Transverse colon (tissue), 4 donors: ENCODE data around the gene FAM110A. TPM values are rescaled to one million over a fixed set of nuclear protein-coding genes. Genes with fewer than 3 reads are reported as not detected.

Experiments
- DNase-seq: peaks from one replicate; pipeline ENCODE4 v3.0.0-alpha.2; 2019
- H3K27ac ChIP-seq, 4 donors: fragments of 200-600 bp; sonication (generic); 2 replicates each; pipeline ENCODE4 v1.5.1; 2016 to 2018; ENCODE audit warnings: inconsistent platforms in 4 of 4
- H3K27me3 ChIP-seq: fragments of 200-600 bp; sonication (generic); 2 replicates; pipeline ENCODE4 v1.5.1; 2017; ENCODE audit warnings: inconsistent platforms
- H3K36me3 ChIP-seq, 4 donors: fragments of 200-600 bp; sonication (generic); 2 replicates each; pipeline ENCODE4 v1.5.1; 2017 to 2019; ENCODE audit warnings: inconsistent platforms in 4 of 4
- H3K4me1 ChIP-seq, 4 donors: fragments of 200-600 bp; sonication (generic); 2 replicates each; pipeline ENCODE4 v1.5.1; 2017 to 2020; ENCODE audit warnings: inconsistent platforms in 4 of 4
- H3K4me3 ChIP-seq, 4 donors: fragments of 200-600 bp; sonication (generic); 1 replicate in 1 of 4; 2 replicates in 3 of 4; pipeline versions ENCODE4 v1.5.1 to v1.6.1; 2017 to 2019; ENCODE audit warnings: inconsistent platforms in 4 of 4
- H3K9me3 ChIP-seq, 2 donors: fragments of 200-600 bp; sonication (generic); 2 replicates each; pipeline ENCODE4 v1.5.1; 2017 to 2019; ENCODE audit warnings: inconsistent platforms in 2 of 2
- CTCF ChIP-seq, 5 experiments: fragments of 200-600 bp in 3 of 5; fragments of 450-650 bp in 2 of 5; sonication (generic) in 3 of 5; IDR thresholded peaks; 1 replicate in 2 of 5; 2 replicates in 3 of 5; pipeline ENCODE4 v1.5.1; 2016 to 2017; ENCODE audit warnings: antibody characterized with exemption in 5 of 5, inconsistent platforms in 3 of 5, mild to moderate bottlenecking in 2 of 5, moderate library complexity in 1 of 5
- EP300 ChIP-seq: sonication (generic); formaldehyde crosslinking; IDR thresholded peaks from one replicate; pipeline ENCODE4 v1.6.1; 2017; ENCODE audit warnings: antibody characterized with exemption, low read depth
- POLR2A ChIP-seq: fragments of 450-650 bp; IDR thresholded peaks from one replicate; pipeline ENCODE4 v1.6.1; 2016; ENCODE audit warnings: antibody characterized with exemption, mild to moderate bottlenecking, moderate library complexity
- POLR2AphosphoS5 ChIP-seq, 3 donors: sonication (generic); formaldehyde crosslinking; IDR thresholded peaks; one replicate each; pipeline ENCODE4 v1.6.1; 2016; ENCODE audit warnings: antibody characterized with exemption in 3 of 3
- WGBS, 2 donors: methylation state at CpG; one replicate each; pipeline ENCODE4 v1.1.5; 2018; ENCODE audit warnings: low coverage in 1 of 2; 5-methylcytosine and 5-hydroxymethylcytosine counted together
- in situ Hi-C, 4 donors: fragments of 200-750 bp; cut with MboI; loops; one replicate each; pipeline versions ENCODE4 v1.15.0 to v1.15.1; 2017; ENCODE audit warnings: low sequenced_read_pairs in 3 of 4, low pct_ligation_motif_present in 1 of 4, low pct_unique_long_range_greater_than_20kb in 1 of 4
- intact Hi-C: fragments of 100-400 bp; cut with DNase I; formaldehyde crosslinking; loops from one replicate; pipeline ENCODE4 v1.15.1; 2023; ENCODE audit warnings: low total_unique reads
- total RNA-seq, 4 donors: library from RNA; depleted of rRNA; stranded (reverse); fragments of >200 nt; gene quantifications; one replicate each; pipeline ENCODE4 v1.1.0, GENCODE V29; 2016

Gene FAM110A
- total RNA-seq, 4 donors from 2014 or later, result 4.0 to 14.6 (median 6.9) TPM

GRCh38 chr20:822651-823573 lies 10.6 kb upstream of the FAM110A start:
- Histone ChIP-seq H3K36me3 (no peaks in the 10 kb centered on the region), H3K4me3 (no peak overlapping the region), H3K27ac (no peak overlapping the region), H3K4me1 (peaks cover 0 to 12% (median 0%) of the 10 kb centered on the region in 4 donors), H3K27me3 (no peaks in the 10 kb centered on the region), H3K9me3 (no peaks in the 10 kb centered on the region)
- no peak for TF ChIP-seq POLR2A
- TF ChIP-seq CTCF (IDR thresholded peaks at IDR 0.05), result no peak
- no peak for TF ChIP-seq EP300
- no peak for TF ChIP-seq POLR2AphosphoS5 (IDR thresholded peaks at IDR 0.05)
- in situ Hi-C loops (loop anchor here in 3 of 4 donors (25.0 kb wide), 2 partner anchors 289 to 389 kb away; partner anchors contain the start of genes C20orf202 (in 2 of the 3) and PSMF1 (in 1 of the 3)), intact Hi-C loops (no loop called here)
- 62 to 81% methylated on average over 3 to 10 of the region's 12 CpGs for WGBS, 2 donors
- DNase-seq, result peak; percentile 10

GRCh38 chr20:823574-823902 lies 10.0 kb upstream of the FAM110A start:
- in situ Hi-C loops, result loop anchor here in 3 of 4 donors (25.0 kb wide), 2 partner anchors 289 to 389 kb away; partner anchors contain the start of genes C20orf202 (in 2 of the 3) and PSMF1 (in 1 of the 3)
- WGBS, 2 donors, result 80 to 90% methylated on average over 1 to 4 of the region's 4 CpGs
- TF ChIP-seq POLR2AphosphoS5 (IDR thresholded peaks at IDR 0.05) (no peak), POLR2A (no peak), CTCF (IDR thresholded peaks at IDR 0.05) (no peak), EP300 (no peak)

GRCh38 chr20:824490-824889 lies 9.0 kb upstream of the FAM110A start:
- in situ Hi-C loops, result loop anchor here in 3 of 4 donors (25.0 kb wide), 2 partner anchors 288 to 388 kb away; partner anchors contain the start of genes C20orf202 (in 2 of the 3) and PSMF1 (in 1 of the 3)
- TF ChIP-seq CTCF (IDR thresholded peaks at IDR 0.05) (no peak), POLR2AphosphoS5 (IDR thresholded peaks at IDR 0.05) (no peak), EP300 (no peak), POLR2A (no peak)
- no peak overlapping the region for H3K27ac ChIP-seq
- no peaks in the 10 kb centered on the region for H3K27me3 ChIP-seq
- peaks cover 0 to 8% (median 0%) of the 10 kb centered on the region in 4 donors for H3K4me1 ChIP-seq
- DNase-seq, result no peak
- no peak overlapping the region for H3K4me3 ChIP-seq
- WGBS, 2 donors, result 86 to 93% methylated on average over 3 to 4 of the region's 4 CpGs
- intact Hi-C loops, result no loop called here
- H3K9me3 ChIP-seq, result no peaks in the 10 kb centered on the region
- no peaks in the 10 kb centered on the region for H3K36me3 ChIP-seq

More at GRCh38 chr20:823574-823902, 10.0 kb upstream of the FAM110A start:
- no peak overlapping the region for H3K4me3 ChIP-seq
- no peak for DNase-seq
- no peaks in the 10 kb centered on the region for H3K9me3 ChIP-seq
- H3K36me3 ChIP-seq, result no peaks in the 10 kb centered on the region
- H3K27me3 ChIP-seq, result no peaks in the 10 kb centered on the region
- peaks cover 0 to 12% (median 0%) of the 10 kb centered on the region in 4 donors for H3K4me1 ChIP-seq
- H3K27ac ChIP-seq, result no peak overlapping the region
- intact Hi-C loops, result no loop called here

- peak; percentile 1 for DNase-seq
- in situ Hi-C loops, result loop anchor here (25.0 kb wide), 2 partner anchors 287 to 387 kb away; partner anchors contain the start of genes C20orf202 (in 2 of the 4) and PSMF1 (in 2 of the 4)
- 79 to 83% methylated on average over 1 to 4 of the region's 4 CpGs for WGBS, 2 donors
Observed at GRCh38 chr20:824916-825315, 8.6 kb upstream of the FAM110A start.

More at GRCh38 chr20:824916-825315, 8.6 kb upstream of the FAM110A start:
- Histone ChIP-seq H3K27ac (no peak overlapping the region), H3K9me3 (no peaks in the 10 kb centered on the region), H3K4me1 (peaks cover 0 to 8% (median 0%) of the 10 kb centered on the region in 4 donors), H3K36me3 (no peaks in the 10 kb centered on the region), H3K4me3 (no peak overlapping the region), H3K27me3 (no peaks in the 10 kb centered on the region)
- intact Hi-C loops, result no loop called here
- TF ChIP-seq POLR2A (no peak), EP300 (no peak), CTCF (IDR thresholded peaks at IDR 0.05) (no peak), POLR2AphosphoS5 (IDR thresholded peaks at IDR 0.05) (no peak)
